Activated T-helper 1 cell treated with Interleukin-2 at 50 U/mL for 16 hours (primary cell): Measurements from ENCODE around the gene LGALS9.
"Not testable (repeated sequence)": the region's sequence is repeated elsewhere in the genome, so short reads cannot be mapped to it uniquely, and the experiment has no call there.

Experiments used
- DNase-seq: peaks from one replicate; pipeline ENCODE4 v3.0.0-alpha.2; 2020; ENCODE audit warnings: low read depth

LGALS9 gene

DNA sequence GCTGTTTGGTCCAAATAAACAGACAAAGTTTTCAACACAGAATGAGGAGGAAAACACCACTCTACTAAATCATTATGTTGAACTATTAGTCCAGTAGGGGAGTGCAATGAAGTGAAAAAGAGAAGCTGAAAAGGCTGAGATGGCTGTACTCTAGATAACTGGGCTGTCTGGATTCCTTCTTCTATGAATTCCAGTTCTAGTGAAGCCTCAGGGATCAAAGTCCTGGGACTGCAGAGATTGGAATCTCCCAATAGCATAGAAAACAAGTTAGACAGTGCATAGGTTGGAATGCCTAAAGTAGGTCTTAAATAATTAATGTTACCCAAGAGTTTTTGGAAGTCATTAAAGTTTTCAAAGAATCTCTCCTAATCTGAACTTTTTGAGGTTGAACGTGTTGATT lies 59.9 kb downstream of the LGALS9 start:
- no peak for DNase-seq

DNA sequence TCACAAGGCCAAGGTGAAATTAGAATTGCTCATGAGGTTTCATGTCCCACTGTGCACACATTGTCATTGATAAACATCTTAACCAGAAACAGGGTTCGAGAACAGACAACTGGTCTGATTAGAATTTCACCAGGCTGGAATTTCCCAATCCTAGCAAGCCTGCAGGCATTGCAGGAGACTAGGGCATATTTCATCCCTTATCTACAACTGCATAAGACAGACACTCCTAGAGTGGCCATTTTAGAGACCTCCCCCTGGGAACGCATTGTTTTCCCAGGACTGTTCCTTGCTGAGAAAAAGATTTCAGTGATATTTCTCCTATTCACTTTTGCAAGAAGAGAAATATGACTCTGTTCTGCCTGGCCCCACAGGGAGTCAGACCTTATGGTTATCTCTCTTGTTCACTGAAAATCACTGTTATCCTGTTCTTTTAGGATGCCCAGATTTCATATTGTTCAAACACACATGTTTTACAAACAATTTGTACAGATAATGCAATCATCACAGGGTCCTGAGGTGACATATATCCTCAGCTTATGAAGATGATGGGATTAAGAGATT lies 64.3 kb downstream of the LGALS9 start:
- DNase-seq = not testable (repeated sequence)
